ENCODE data around the gene KDM4B. TPM values are rescaled to one million over a fixed set of nuclear protein-coding genes. Genes with fewer than 3 reads are reported as not detected.

KDM4B gene
- total RNA-seq, 4 donors from 2014 or later, result 16.3 to 38.3 (median 22.4) TPM

- no peak for ATAC-seq (ENCODE audit: low FRiP score)
- no peak for DNase-seq (ENCODE audit: low spot score)
- TF ChIP-seq CTCF (IDR thresholded peaks at IDR 0.05), result no peak
These were observed 165.8 kb downstream of the KDM4B start for GRCh38 chr19:5134691-5135090.

GRCh38 chr19:5136073-5136855 is 167.4 kb downstream of the KDM4B start:
- DNase-seq (ENCODE audit: low spot score) (no peak), ATAC-seq (ENCODE audit: low FRiP score) (no peak)
- no peak for TF ChIP-seq CTCF (IDR thresholded peaks at IDR 0.05)

GRCh38 chr19:5137114-5137513 is 168.2 kb downstream of the KDM4B start:
- ATAC-seq (ENCODE audit: low FRiP score), result no peak
- DNase-seq (ENCODE audit: low spot score), result no peak
- TF ChIP-seq CTCF (IDR thresholded peaks at IDR 0.05), result no peak

DNA sequence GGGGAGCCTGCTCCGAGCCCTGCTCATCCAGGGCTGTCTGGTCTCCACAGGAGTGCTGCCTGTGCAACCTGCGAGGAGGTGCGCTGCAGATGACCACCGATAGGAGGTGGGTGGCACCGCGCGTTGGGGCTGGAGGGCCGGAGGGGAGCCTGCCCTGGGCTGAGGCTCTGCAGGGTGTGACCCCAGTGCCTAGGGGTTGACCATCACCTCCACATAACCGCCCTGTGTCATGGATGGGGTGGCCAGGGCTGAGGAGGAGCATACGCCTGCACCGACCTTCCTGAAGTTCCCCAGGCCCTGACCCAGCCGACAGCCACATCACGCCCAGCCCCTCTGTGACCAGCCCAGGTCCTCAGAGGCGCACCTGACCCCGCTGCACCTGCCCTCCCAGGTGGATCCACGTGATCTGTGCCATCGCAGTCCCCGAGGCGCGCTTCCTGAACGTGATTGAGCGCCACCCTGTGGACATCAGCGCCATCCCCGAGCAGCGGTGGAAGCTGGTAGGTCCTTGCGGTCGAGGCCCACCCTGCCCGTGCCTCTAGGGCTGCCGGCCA is 168.7 kb downstream of the KDM4B start:
- ATAC-seq (ENCODE audit: low FRiP score) (no peak), DNase-seq (ENCODE audit: low spot score) (no peak)
- no peak for TF ChIP-seq CTCF (IDR thresholded peaks at IDR 0.05)

GRCh38 chr19:5138606-5139582 is 170.0 kb downstream of the KDM4B start:
- no peak for ATAC-seq (ENCODE audit: low FRiP score)
- no peak for DNase-seq (ENCODE audit: low spot score)
- no peak for TF ChIP-seq CTCF (IDR thresholded peaks at IDR 0.05)

DNA sequence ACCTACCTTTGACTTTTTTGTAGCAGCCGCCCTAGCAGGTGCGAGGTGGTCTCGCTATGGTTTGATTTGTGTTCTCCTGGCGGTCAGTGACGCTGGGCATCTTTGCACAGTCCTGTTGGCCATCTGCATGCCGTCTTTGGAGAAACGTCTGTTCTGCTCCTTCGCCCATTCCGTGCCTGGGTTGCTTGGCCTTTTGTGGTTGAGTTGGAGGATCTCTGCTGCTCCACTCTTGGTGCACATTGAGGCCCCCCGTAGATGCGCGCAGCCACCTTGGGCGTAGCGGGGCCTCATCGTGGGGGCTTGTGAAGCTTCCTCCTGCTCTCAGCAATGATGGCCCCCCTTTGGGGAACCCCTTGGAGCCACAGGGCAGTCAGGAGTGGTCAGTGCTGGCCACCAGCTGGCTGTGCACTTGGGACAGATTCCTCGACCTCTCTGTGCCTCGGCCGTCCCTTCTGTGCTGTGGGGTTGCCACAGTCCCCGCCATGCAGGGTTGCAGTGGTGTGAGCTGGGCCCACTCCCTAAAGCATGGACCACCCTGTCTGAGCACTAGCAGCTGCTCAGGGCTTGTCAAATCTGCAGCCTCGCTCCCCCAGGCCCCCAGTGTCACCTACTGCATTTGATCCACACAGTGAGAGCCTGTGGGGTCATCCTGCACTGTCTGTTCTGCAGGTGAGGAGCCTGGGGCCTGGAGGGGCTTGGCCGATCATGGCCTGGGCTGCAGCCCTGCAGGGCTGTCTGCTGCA is 170.8 kb downstream of the KDM4B start:
- DNase-seq (ENCODE audit: low spot score) (no peak), ATAC-seq (ENCODE audit: low FRiP score) (no peak)
- TF ChIP-seq CTCF (IDR thresholded peaks at IDR 0.05), result no peak

Measured in omental fat pad (tissue), 4 donors.